Measurements from ENCODE around the gene PLEKHO2. TPM values are rescaled to one million over a fixed set of nuclear protein-coding genes. Genes with fewer than 3 reads are reported as not detected.
A peak's percentile ranks its signal among the peaks of the same experiment; 100 is the strongest.

Gene PLEKHO2
- total and polyA plus RNA-seq, 2 of the 8 experiments (the other 6 are each of a cell fraction or from before 2014, with no cell fraction given) = 16.9 to 20.1 TPM

GRCh38 chr15:64843991-64844390 lies 2.3 kb downstream of the PLEKHO2 start:
- peaks cover 14 to 28% of the 10 kb centered on the region in 2 experiments for H4K20me1 ChIP-seq (replicated peaks in 1 of 2; ENCODE audit: control insufficient read depth in 1 of 2, insufficient read depth in 2 of 2, low read length in 2 of 2)
- FAIRE-seq (no peak), DNase-seq (ENCODE audit: low read depth in 1 of 2, low spot score in 2 of 2) (no peak)
- H3K4me2 ChIP-seq (ENCODE audit: insufficient read depth in 1 of 2, low read depth in 2 of 2, low read length in 2 of 2) = peak overlapping the region; percentile 24 to 98
- POLR2A ChIA-PET (ENCODE audit: partially characterized antibody) = interaction anchor here (1.0 to 3.0 kb wide), 17 partner anchors 11 to 104 kb away, joined by 3 to 11 read pairs (median 5); partner anchors contain the start of gene PIF1
- no peak overlapping the region for H3K56ac ChIP-seq (replicated peaks; ENCODE audit: insufficient read length, low read depth, low read length)
- WGBS, 2 experiments (ENCODE audit: extremely low coverage in 1 of 2, insufficient coverage in 1 of 2, insufficient read length in 1 of 2, insufficient replicate concordance in 2 of 2, low coverage in 1 of 2, low lambda C conversion rate in 2 of 2, missing lambda C conversion rate in 1 of 2) = 79% methylated on average over 4 of the region's 4 CpGs; no CpG with 5 or more reads in 1 of the 2 experiments
- TF ChIP-seq TEAD4 (IDR thresholded peaks at IDR 0.05; ENCODE audit: low read depth, low read length) (no peak), SP1 (IDR thresholded peaks at IDR 0.05; ENCODE audit: low read depth, low read length) (no peak), EZH2 (IDR thresholded peaks at IDR 0.05; ENCODE audit: low read depth, low read length, severe bottlenecking) (no peak), RAD21 (IDR thresholded peaks at IDR 0.05 in 1 of 2, conservative IDR thresholded peaks at IDR 0.05 in 1 of 2; ENCODE audit: low read depth in 2 of 2, low read length in 2 of 2) (no peak), SRF (IDR thresholded peaks at IDR 0.05; ENCODE audit: low read depth, low read length) (no peak), CBX5 (IDR thresholded peaks at IDR 0.05; ENCODE audit: low read depth, low read length) (no peak), SIRT6 (IDR thresholded peaks at IDR 0.05; ENCODE audit: low read length) (no peak), PHF8 (conservative IDR thresholded peaks at IDR 0.05; ENCODE audit: low read depth, low read length) (no peak), RFX5 (IDR thresholded peaks at IDR 0.05; ENCODE audit: borderline replicate concordance, low read depth, low read length) (no peak), CHD2 (IDR thresholded peaks at IDR 0.05; ENCODE audit: low read length) (no peak)
- peaks cover 16 to 30% (median 19%) of the 10 kb centered on the region in 4 experiments for H3K4me1 ChIP-seq (replicated peaks in 1 of 4; ENCODE audit: control insufficient read depth in 3 of 4, insufficient read depth in 4 of 4, low read length in 3 of 4)
- no peak overlapping the region for H2AK5ac ChIP-seq (ENCODE audit: low read depth, low read length)
- H3K79me1 ChIP-seq (ENCODE audit: low read depth, low read length) = peaks cover 23% of the 10 kb centered on the region
- no peak overlapping the region for H2BK12ac ChIP-seq (ENCODE audit: low read depth, low read length)
- H2BK15ac ChIP-seq (ENCODE audit: low read length) = no peak overlapping the region
- no peak overlapping the region for H2BK20ac ChIP-seq (ENCODE audit: low read length)
- H3K4ac ChIP-seq (replicated peaks; ENCODE audit: insufficient read length, low read depth, low read length) = no peak overlapping the region
- no peak overlapping the region for H3K9ac ChIP-seq (replicated peaks in 1 of 4; ENCODE audit: extremely low read depth in 1 of 4, low read depth in 3 of 4, low read length in 3 of 4)
- no peaks in the 10 kb centered on the region for H3K27me3 ChIP-seq (replicated peaks in 1 of 4; ENCODE audit: control insufficient read depth in 3 of 4, extremely low read depth in 1 of 4, insufficient read depth in 3 of 4, low read length in 3 of 4)
- peaks cover 4 to 66% of the 10 kb centered on the region in 2 experiments for H3K79me2 ChIP-seq (ENCODE audit: control insufficient read depth in 1 of 2, insufficient read depth in 2 of 2, low read length in 2 of 2)
- H2BK120ac ChIP-seq (replicated peaks; ENCODE audit: low read depth, low read length) = no peak overlapping the region
- H3K14ac ChIP-seq (ENCODE audit: insufficient read length) = no peak overlapping the region
- CTCF ChIA-PET (ENCODE audit: partially characterized antibody) = interaction anchor here (0.6 to 1.4 kb wide), 5 partner anchors 38 to 1620 kb away, joined by 3 to 7 read pairs (median 4); no protein-coding TSS in a partner anchor
- H2BK5ac ChIP-seq (ENCODE audit: low read depth, low read length) = 0 out of 2 replicates have a peak overlapping the region, but pooled peaks have one; percentile 3
- H3K23me2 ChIP-seq (ENCODE audit: low read depth, low read length) = peaks cover 15% of the 10 kb centered on the region
- no peak overlapping the region for H3K27ac ChIP-seq (ENCODE audit: low read depth, low read length)
- no peak overlapping the region; the same call in 1 of the 2 replicates for H4K8ac ChIP-seq (ENCODE audit: extremely low read depth, insufficient read depth, low read length)
- H4K91ac ChIP-seq (replicated peaks; ENCODE audit: insufficient read length, low read length) = no peak overlapping the region
- peaks cover 0 to 7% (median 5%) of the 10 kb centered on the region in 4 experiments; a peak in 2 of 8 replicates for H3K36me3 ChIP-seq (ENCODE audit: control insufficient read depth in 2 of 4, insufficient read depth in 4 of 4, low read length in 3 of 4)
- H3K18ac ChIP-seq (ENCODE audit: extremely low read depth, low read length) = no peak overlapping the region
- peak overlapping the region in 1 of 4 experiments; percentile 20; a peak in 1 of 8 replicates for H3K4me3 ChIP-seq (ENCODE audit: extremely low read depth in 1 of 4, insufficient read depth in 2 of 4, low read depth in 3 of 4, low read length in 4 of 4)
- H2AFZ ChIP-seq (ENCODE audit: low read length) = no peak overlapping the region
- no peaks in the 10 kb centered on the region for H3K9me3 ChIP-seq (ENCODE audit: insufficient read depth in 2 of 2, low read depth in 1 of 2, low read length in 1 of 2)
- no peak overlapping the region for H3K23ac ChIP-seq (ENCODE audit: insufficient read length)
- no peak overlapping the region for H4K5ac ChIP-seq (ENCODE audit: insufficient read length, low read depth, low read length)

All from H1 (cell line).